Liver (tissue), 9 donors: Measurements from ENCODE around the gene UBE2QL1. TPM values are rescaled to one million over a fixed set of nuclear protein-coding genes. Genes with fewer than 3 reads are reported as not detected.

Experiments
- DNase-seq: peaks from one replicate; pipeline ENCODE4 v3.0.0-alpha.2; 2017; ENCODE audit warnings: low spot score
- H3K27ac ChIP-seq, 2 donors: one replicate each; pipeline ENCODE4 v1.7.0; 2013; ENCODE audit warnings: inconsistent platforms in 2 of 2, low read length in 2 of 2, control low read depth in 1 of 2, low read depth in 1 of 2, mild to moderate bottlenecking in 1 of 2
- H3K27me3 ChIP-seq, 4 donors: one replicate each; pipeline versions ENCODE4 v1.6.1 to v1.7.0; 2013; ENCODE audit warnings: low read length in 3 of 4, inconsistent platforms in 1 of 4, mild to moderate bottlenecking in 1 of 4, moderate library complexity in 1 of 4; ENCODE audit not compliant: control insufficient read depth in 4 of 4, insufficient read depth in 4 of 4
- H3K36me3 ChIP-seq, 4 donors: one replicate each; pipeline versions ENCODE4 v1.6.1 to v1.7.0; 2013; ENCODE audit warnings: low read length in 3 of 4, mild to moderate bottlenecking in 3 of 4, low read depth in 1 of 4, moderate library complexity in 1 of 4; ENCODE audit not compliant: control insufficient read depth in 4 of 4, insufficient read depth in 3 of 4
- H3K4me1 ChIP-seq, 4 donors: one replicate each; pipeline versions ENCODE4 v1.6.1 to v1.7.0; 2013; ENCODE audit warnings: low read length in 3 of 4, mild to moderate bottlenecking in 3 of 4, moderate library complexity in 1 of 4; ENCODE audit not compliant: control insufficient read depth in 4 of 4, insufficient read depth in 4 of 4
- H3K4me3 ChIP-seq, 3 donors: one replicate each; pipeline versions ENCODE4 v1.6.1 to v1.7.0; 2013; ENCODE audit warnings: low read length in 3 of 3, control low read depth in 1 of 3, low read depth in 1 of 3, mild to moderate bottlenecking in 1 of 3
- H3K9ac ChIP-seq, 2 donors: one replicate each; pipeline ENCODE4 v1.7.0; 2013; ENCODE audit warnings: low read length in 2 of 2, mild to moderate bottlenecking in 2 of 2, moderate library complexity in 2 of 2, control low read depth in 1 of 2, low read depth in 1 of 2
- H3K9me3 ChIP-seq, 4 donors: one replicate each; pipeline versions ENCODE4 v1.6.1 to v1.7.0; 2013; ENCODE audit warnings: low read length in 3 of 4; ENCODE audit not compliant: control insufficient read depth in 4 of 4
- ATF3 ChIP-seq: IDR thresholded peaks from 2 replicates; pipeline ENCODE4 v1.6.1; 2016; ENCODE audit warnings: antibody characterized with exemption
- CTCF ChIP-seq: fragments of 150-350 bp; IDR thresholded peaks from 2 replicates; pipeline ENCODE4 v1.5.1; 2017; ENCODE audit warnings: improper control_type of control experiment, low read depth, low read length; ENCODE audit not compliant: missing input control
- EGR1 ChIP-seq, 2 donors: IDR thresholded peaks; 2 replicates each; pipeline ENCODE4 v1.6.1; 2016 to 2018; ENCODE audit warnings: antibody characterized with exemption in 2 of 2, low read depth in 2 of 2
- FOXA1 ChIP-seq: IDR thresholded peaks from 2 replicates; pipeline ENCODE4 v1.6.1; 2016; ENCODE audit warnings: antibody characterized with exemption
- FOXA2 ChIP-seq: IDR thresholded peaks from 2 replicates; pipeline ENCODE4 v1.6.1; 2016; ENCODE audit warnings: antibody characterized with exemption
- GABPA ChIP-seq, 2 donors: IDR thresholded peaks in 1 of 2; conservative IDR thresholded peaks in 1 of 2; 2 replicates each; pipeline ENCODE4 v1.6.1; 2016; ENCODE audit warnings: antibody characterized with exemption in 2 of 2, mild to moderate bottlenecking in 1 of 2, moderate library complexity in 1 of 2
- HNF4A ChIP-seq, 2 donors: conservative IDR thresholded peaks; 2 replicates each; pipeline ENCODE4 v1.6.1; 2016; ENCODE audit warnings: antibody characterized with exemption in 2 of 2, mild to moderate bottlenecking in 2 of 2
- HNF4G ChIP-seq: IDR thresholded peaks from 2 replicates; pipeline ENCODE4 v1.6.1; 2016; ENCODE audit warnings: antibody characterized with exemption
- JUND ChIP-seq, 2 donors: IDR thresholded peaks; 2 replicates each; pipeline ENCODE4 v1.6.1; 2016; ENCODE audit warnings: antibody characterized with exemption in 2 of 2
- MAX ChIP-seq: IDR thresholded peaks from 2 replicates; pipeline ENCODE4 v1.6.1; 2016; ENCODE audit warnings: antibody characterized with exemption
- NR2F2 ChIP-seq: IDR thresholded peaks from 2 replicates; pipeline ENCODE4 v1.6.1; 2016; ENCODE audit warnings: antibody characterized with exemption
- RAD21 ChIP-seq, 2 donors: IDR thresholded peaks; 2 replicates each; pipeline ENCODE4 v1.6.1; 2016; ENCODE audit warnings: antibody characterized with exemption in 2 of 2, mild to moderate bottlenecking in 2 of 2
- RXRA ChIP-seq, 2 donors: IDR thresholded peaks; 2 replicates each; pipeline ENCODE4 v1.6.1; 2017 to 2018; ENCODE audit warnings: antibody characterized with exemption in 2 of 2, mild to moderate bottlenecking in 1 of 2
- SP1 ChIP-seq: IDR thresholded peaks from 2 replicates; pipeline ENCODE4 v1.6.1; 2018; ENCODE audit warnings: antibody characterized with exemption, mild to moderate bottlenecking
- TAF1 ChIP-seq: conservative IDR thresholded peaks from 2 replicates; pipeline ENCODE4 v1.6.1; 2016; ENCODE audit warnings: antibody characterized with exemption, mild to moderate bottlenecking
- YY1 ChIP-seq: IDR thresholded peaks from 2 replicates; pipeline ENCODE4 v1.6.1; 2016; ENCODE audit warnings: antibody characterized with exemption, mild to moderate bottlenecking
- ZBTB33 ChIP-seq: IDR thresholded peaks from 2 replicates; pipeline ENCODE4 v1.6.1; 2016; ENCODE audit warnings: antibody characterized with exemption
- WGBS: extraction: QIAGEN DNeasy Blood & Tissue Kit; methylation state at CpG from one replicate; pipeline ENCODE4 v1.1.7; 2013; 5-methylcytosine and 5-hydroxymethylcytosine counted together
- polyA plus RNA-seq, 2 donors: library from polyadenylated mRNA; stranded (reverse) in 1 of 2; unstranded in 1 of 2; fragments of 200-250 nt in 1 of 2; fragments of >200 nt in 1 of 2; fragmentation: Nextera tagmentation in 1 of 2; extraction: Ambion mirVana in 1 of 2; gene quantifications; one replicate each; pipeline versions ENCODE4 v1.2.1 to v1.2.3, GENCODE V29; 2013 to 2015
- total RNA-seq, 2 donors: library from RNA; depleted of rRNA; stranded (reverse); fragments of >200 nt; gene quantifications; one replicate each; pipeline ENCODE4 v1.2.3, GENCODE V29; 2014
- donor health status: healthy.
- donor health status: healthy.
- donor health status: healthy.
- donor health status: healthy.
- donor health status: healthy.

The UBE2QL1 gene
- total and polyA plus RNA-seq, 4 donors = 0.09 to 1.9 (median 0.36) TPM

- Histone ChIP-seq H3K27ac (no peak overlapping the region), H3K36me3 (no peaks in the 10 kb centered on the region), H3K9ac (no peak overlapping the region), H3K4me1 (peaks cover 10 to 38% (median 24%) of the 10 kb centered on the region in 4 donors), H3K27me3 (no peaks in the 10 kb centered on the region), H3K4me3 (no peak overlapping the region), H3K9me3 (no peaks in the 10 kb centered on the region)
- no peak for DNase-seq
- 95% methylated on average over 9 of the region's 9 CpGs for WGBS
- TF ChIP-seq GABPA (IDR thresholded peaks at IDR 0.05 in 1 of 2, conservative IDR thresholded peaks at IDR 0.05 in 1 of 2) (no peak), RXRA (IDR thresholded peaks at IDR 0.05) (no peak), FOXA2 (no peak), HNF4G (no peak), NR2F2 (no peak), FOXA1 (no peak), TAF1 (no peak), ZBTB33 (no peak), RAD21 (IDR thresholded peaks at IDR 0.05) (no peak), HNF4A (conservative IDR thresholded peaks at IDR 0.05) (no peak), CTCF (no peak), SP1 (no peak), ATF3 (no peak), JUND (IDR thresholded peaks at IDR 0.05) (no peak), EGR1 (IDR thresholded peaks at IDR 0.05; ENCODE audit: low read depth in 2 of 2) (no peak)
These were observed 45.2 kb downstream of the UBE2QL1 start for GRCh38 chr5:6493681-6494454.

GRCh38 chr5:6494939-6495338, 46.3 kb downstream of the UBE2QL1 start:
- Histone ChIP-seq H3K4me3 (no peak overlapping the region), H3K9ac (no peak overlapping the region), H3K36me3 (no peaks in the 10 kb centered on the region), H3K9me3 (no peaks in the 10 kb centered on the region), H3K27me3 (no peaks in the 10 kb centered on the region), H3K4me1 (peaks cover 10 to 38% (median 24%) of the 10 kb centered on the region in 4 donors), H3K27ac (peak overlapping the region; percentile 70 to 86)
- no peak for DNase-seq
- WGBS = 36% methylated on average over 5 of the region's 5 CpGs
- TF ChIP-seq MAX (no peak), CTCF (no peak), GABPA (IDR thresholded peaks at IDR 0.05 in 1 of 2, conservative IDR thresholded peaks at IDR 0.05 in 1 of 2) (no peak), TAF1 (no peak), RXRA (IDR thresholded peaks at IDR 0.05) (no peak), SP1 (no peak), RAD21 (IDR thresholded peaks at IDR 0.05) (no peak), FOXA2 (no peak), FOXA1 (no peak), ATF3 (no peak), EGR1 (IDR thresholded peaks at IDR 0.05; ENCODE audit: low read depth in 2 of 2) (no peak), ZBTB33 (no peak), YY1 (no peak)
